Right lobe of liver (tissue), 6 donors: ENCODE measurements around the gene TMC4. TPM values are rescaled to one million over a fixed set of nuclear protein-coding genes. Genes with fewer than 3 reads are reported as not detected.
"Not testable (repeated sequence)": the region's sequence is repeated elsewhere in the genome, so short reads cannot be mapped to it uniquely, and the experiment has no call there.

Source experiments
- ATAC-seq, 4 donors: fragments of 200-7000 bp; cut with Tn5 transposase; one replicate each; pipeline ENCODE4 v1.9.1; 2020; ENCODE audit warnings: mild to moderate bottlenecking in 4 of 4, moderate library complexity in 4 of 4
- DNase-seq, 3 donors: peaks; one replicate each; pipeline ENCODE4 v3.0.0-alpha.2; 2020
- H3K27ac ChIP-seq, 3 donors: fragments of 200-600 bp; one replicate each; pipeline ENCODE4 v1.8.0; 2022
- H3K27me3 ChIP-seq, 2 donors: fragments of 200-600 bp; one replicate each; pipeline ENCODE4 v1.8.0; 2022
- H3K36me3 ChIP-seq, 4 donors: fragments of 200-600 bp; sonication (generic) in 1 of 4; one replicate each; pipeline versions ENCODE4 v1.5.1 to v1.8.0; 2017 to 2022; ENCODE audit warnings: control low read depth in 1 of 4
- H3K4me1 ChIP-seq, 4 donors: fragments of 200-600 bp; sonication (generic) in 1 of 4; one replicate each; pipeline versions ENCODE4 v1.5.1 to v1.8.0; 2017 to 2022; ENCODE audit warnings: control low read depth in 1 of 4
- H3K4me3 ChIP-seq, 3 donors: fragments of 200-600 bp; one replicate each; pipeline ENCODE4 v1.8.0; 2022
- H3K9me3 ChIP-seq, 4 donors: fragments of 200-600 bp; sonication (generic) in 1 of 4; one replicate each; pipeline versions ENCODE4 v1.5.1 to v1.8.0; 2017 to 2022; ENCODE audit warnings: control low read depth in 1 of 4
- CTCF ChIP-seq, 4 donors: fragments of 200-600 bp in 3 of 4; fragments of 450-650 bp in 1 of 4; IDR thresholded peaks; one replicate each; pipeline versions ENCODE4 v1.5.1 to v1.8.0; 2016 to 2022; ENCODE audit warnings: antibody characterized with exemption in 4 of 4, mild to moderate bottlenecking in 2 of 4
- POLR2A ChIP-seq: fragments of 450-650 bp; IDR thresholded peaks from one replicate; pipeline ENCODE4 v1.6.1; 2017; ENCODE audit warnings: antibody characterized with exemption, mild to moderate bottlenecking
- WGBS: methylation state at CpG from one replicate; pipeline ENCODE4 v1.1.6; 2018; ENCODE audit warnings: low coverage, low lambda C conversion rate; ENCODE audit not compliant: insufficient coverage; ENCODE audit errors: missing lambda C conversion rate; 5-methylcytosine and 5-hydroxymethylcytosine counted together
- intact Hi-C, 2 donors: fragments of 100-400 bp; cut with DNase I; formaldehyde crosslinking; loops; one replicate each; pipeline versions ENCODE4 v1.11.2 to v1.14.1; 2022
- long read RNA-seq: library from polyadenylated mRNA; unstranded; transcript quantifications from one replicate; pipeline ENCODE4 v2.0.0, GENCODE V29; 2019
- total RNA-seq, 6 experiments: library from RNA; depleted of rRNA in 2 of 6; stranded (reverse); fragments of >200 nt in 2 of 6; fragmentation: NEBNext Ultra II Directional in 3 of 6; extraction: Animal tissue kit (Norgen Biotek cat#: 25700) in 3 of 6; gene quantifications; one replicate each; pipeline versions ENCODE4 v1.1.0 to v1.2.4, GENCODE V29; 2016 to 2023
- donor health status: DM: no; HTN: yes; CAD: no.
- donor health status: DM: no; HTN: no; CAD: no.
- donor health status: DM: no; HTN: no; CAD: no.
- donor health status: DM: no; HTN: yes; CAD: no.
- donor health status: DM: no; HTN: yes; CAD: no.

TMC4 gene
- total RNA-seq, result 1 to 10 TPM in 3 of 6 experiments, under 1 TPM in 3; 0.18 to 2.4 (median 1.1) TPM
- long read RNA-seq, result 0 reads

- Histone ChIP-seq H3K4me3 (no peak within 1 kb of the TSS), H3K36me3 (no peaks in the 10 kb centered on the region), H3K4me1 (no peaks in the 10 kb centered on the region), H3K9me3 (no peaks in the 10 kb centered on the region), H3K27me3 (no peaks in the 10 kb centered on the region), H3K27ac (no peak within 1 kb of the TSS)
- TF ChIP-seq POLR2A, result no peak
- TF ChIP-seq CTCF (IDR thresholded peaks at IDR 0.05), result peak in 1 of 4 donors; percentile 13
- intact Hi-C loops, result loop anchor here (5.0 kb wide), 1 partner anchor 60 kb away; no protein-coding TSS in a partner anchor
- ATAC-seq, result peak in 3 of 4 donors; percentile 25 to 51 (median 33)
- DNase-seq, result no peak
- 28% methylated on average over 5 of the region's 13 CpGs for WGBS
These were observed at the start of gene TMC4 for GRCh38 chr19:54172471-54173358. TMC4 (minus strand) TSS chr19:54173160; CDS start chr19:54173117, 43 bp downstream.

GRCh38 chr19:54221947-54222346 lies 49.0 kb upstream of the TMC4 start:
- DNase-seq, H3K36me3 ChIP-seq, intact Hi-C loops, H3K9me3 ChIP-seq, H3K27me3 ChIP-seq, H3K4me3 ChIP-seq, H3K4me1 ChIP-seq, ATAC-seq, H3K27ac ChIP-seq: not testable (repeated sequence)
- WGBS, result 84% methylated on average over 2 of the region's 7 CpGs

GRCh38 chr19:54219702-54220101 lies 46.7 kb upstream of the TMC4 start:
- 60% methylated on average over 1 of the region's 5 CpGs for WGBS
- H3K36me3 ChIP-seq, H3K27me3 ChIP-seq, H3K4me3 ChIP-seq, H3K27ac ChIP-seq, H3K4me1 ChIP-seq, intact Hi-C loops, ATAC-seq, DNase-seq, H3K9me3 ChIP-seq: not testable (repeated sequence)

DNA sequence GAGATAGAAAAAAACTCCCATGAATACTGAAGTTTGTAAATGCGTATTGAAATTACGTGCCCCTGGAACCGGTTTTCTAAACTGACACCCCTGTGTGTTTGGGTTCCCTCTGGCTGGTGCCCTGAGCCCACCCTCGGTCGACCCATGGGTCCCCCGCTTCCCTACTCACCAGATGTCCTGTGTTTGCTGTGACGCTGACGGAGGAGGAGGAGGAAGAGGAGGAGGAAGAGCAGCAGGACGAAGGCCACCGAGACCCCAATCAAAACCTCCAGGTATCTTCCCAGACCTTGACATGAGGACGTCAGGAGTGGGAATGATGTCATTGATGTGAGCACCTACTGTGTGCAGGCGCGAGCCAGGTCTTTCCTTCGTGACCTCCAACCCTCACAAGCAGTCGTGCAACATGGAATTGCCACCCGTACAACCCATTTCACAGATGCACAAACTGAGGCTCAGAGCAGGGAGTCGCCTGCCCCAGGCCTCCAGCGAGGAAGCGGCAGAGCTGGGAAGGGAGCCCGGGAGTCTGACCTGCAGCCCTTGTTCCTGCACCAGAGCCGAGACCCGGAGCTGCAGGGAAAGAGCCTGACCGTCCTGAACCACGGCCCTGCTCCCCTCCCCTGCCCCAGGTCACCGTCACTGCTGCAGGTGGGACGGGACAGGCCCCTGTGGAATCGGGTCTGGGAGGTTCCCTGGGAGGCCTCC lies 46.2 kb upstream of the TMC4 start:
- Histone ChIP-seq H3K27me3 (no peaks in the 10 kb centered on the region), H3K4me1 (peaks cover 0 to under 1% (median 0%) of the 10 kb centered on the region in 4 donors), H3K27ac (no peak overlapping the region), H3K36me3 (peaks cover 0 to 3% (median 1%) of the 10 kb centered on the region in 4 donors), H3K9me3 (no peaks in the 10 kb centered on the region), H3K4me3 (no peak overlapping the region)
- TF ChIP-seq POLR2A (no peak), CTCF (IDR thresholded peaks at IDR 0.05) (no peak)
- WGBS, result 80% methylated on average over 6 of the region's 27 CpGs
- intact Hi-C loops, result no loop called here
- DNase-seq (peak in 1 of 3 donors; percentile 46), ATAC-seq (no peak)

DNA sequence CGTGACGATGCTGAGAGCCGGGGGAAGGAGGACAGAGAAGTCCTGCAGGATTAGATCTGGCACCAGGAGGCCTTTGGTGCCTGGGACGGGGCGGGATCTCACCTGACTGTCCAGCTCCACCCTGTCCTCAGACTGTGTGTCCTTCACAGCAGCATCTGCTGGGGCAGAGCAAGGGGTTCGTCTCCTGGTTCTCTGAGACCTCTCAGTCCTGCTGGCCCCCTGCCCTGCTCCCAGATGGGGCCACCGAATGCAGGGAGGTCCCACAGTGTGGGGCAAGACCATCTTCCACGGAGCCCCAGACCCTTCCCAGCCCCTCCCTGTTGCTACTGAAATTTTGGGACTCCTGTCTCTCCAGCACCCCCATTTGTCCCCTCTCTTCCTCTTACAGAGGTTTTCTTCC lies 45.3 kb upstream of the TMC4 start:
- TF ChIP-seq CTCF (IDR thresholded peaks at IDR 0.05) (no peak), POLR2A (no peak)
- no peak overlapping the region for H3K4me3 ChIP-seq
- H3K27me3 ChIP-seq, result no peaks in the 10 kb centered on the region
- peaks cover 0 to 7% (median 0%) of the 10 kb centered on the region in 4 donors for H3K4me1 ChIP-seq
- H3K36me3 ChIP-seq, result peaks cover 0 to 3% (median 1%) of the 10 kb centered on the region in 4 donors
- no peak overlapping the region for H3K27ac ChIP-seq
- no peaks in the 10 kb centered on the region for H3K9me3 ChIP-seq
- no CpG with 5 or more reads among the region's 8 CpGs for WGBS
- DNase-seq (no peak), ATAC-seq (peak in 1 of 4 donors; percentile 3)
- intact Hi-C loops, result no loop called here

DNA sequence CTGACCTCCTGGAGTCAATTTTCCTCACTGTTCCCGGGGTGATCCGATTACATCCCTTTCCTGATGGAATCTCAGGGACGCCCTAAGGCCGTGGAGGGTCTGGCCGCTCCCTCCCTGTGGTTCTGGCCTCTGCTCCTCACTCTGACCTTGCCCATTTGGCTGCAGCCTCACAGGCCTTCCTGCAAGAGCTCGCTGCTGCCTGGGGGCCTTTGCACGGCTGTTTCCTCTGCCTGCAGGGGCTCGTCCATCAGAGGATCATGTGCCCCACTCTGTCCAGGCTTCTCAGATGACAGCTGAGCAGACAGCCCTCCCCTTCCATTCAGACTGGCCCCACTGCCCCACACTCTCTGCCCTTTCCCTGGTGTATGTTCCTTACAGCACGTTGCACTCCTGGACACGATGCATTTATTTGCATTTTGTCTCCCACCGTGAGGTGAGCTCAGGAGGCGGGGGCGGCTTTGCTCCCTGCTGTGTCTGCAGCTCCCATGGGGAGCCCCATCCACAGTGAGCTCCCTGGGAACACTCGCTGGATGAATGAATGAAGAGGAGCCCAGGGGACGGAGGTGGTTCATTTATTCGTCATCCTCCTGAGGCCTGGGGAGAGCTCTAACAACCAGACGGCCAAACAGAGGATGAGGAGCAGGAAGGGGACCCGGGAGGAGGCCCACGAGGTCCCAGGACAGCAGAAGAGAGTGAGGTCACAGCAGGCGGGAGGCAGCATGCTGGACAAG lies 44.7 kb upstream of the TMC4 start:
- H3K27me3 ChIP-seq, H3K36me3 ChIP-seq, ATAC-seq, intact Hi-C loops, H3K27ac ChIP-seq, DNase-seq, H3K4me1 ChIP-seq, H3K9me3 ChIP-seq, H3K4me3 ChIP-seq: not testable (repeated sequence)
- WGBS, result 51% methylated on average over 3 of the region's 20 CpGs
